ENCODE results near the gene PKNOX2. TPM values are rescaled to one million over a fixed set of nuclear protein-coding genes. Genes with fewer than 3 reads are reported as not detected.

The PKNOX2 gene
- total and polyA plus RNA-seq, 4 experiments from 2014 or later = not detected

DNA sequence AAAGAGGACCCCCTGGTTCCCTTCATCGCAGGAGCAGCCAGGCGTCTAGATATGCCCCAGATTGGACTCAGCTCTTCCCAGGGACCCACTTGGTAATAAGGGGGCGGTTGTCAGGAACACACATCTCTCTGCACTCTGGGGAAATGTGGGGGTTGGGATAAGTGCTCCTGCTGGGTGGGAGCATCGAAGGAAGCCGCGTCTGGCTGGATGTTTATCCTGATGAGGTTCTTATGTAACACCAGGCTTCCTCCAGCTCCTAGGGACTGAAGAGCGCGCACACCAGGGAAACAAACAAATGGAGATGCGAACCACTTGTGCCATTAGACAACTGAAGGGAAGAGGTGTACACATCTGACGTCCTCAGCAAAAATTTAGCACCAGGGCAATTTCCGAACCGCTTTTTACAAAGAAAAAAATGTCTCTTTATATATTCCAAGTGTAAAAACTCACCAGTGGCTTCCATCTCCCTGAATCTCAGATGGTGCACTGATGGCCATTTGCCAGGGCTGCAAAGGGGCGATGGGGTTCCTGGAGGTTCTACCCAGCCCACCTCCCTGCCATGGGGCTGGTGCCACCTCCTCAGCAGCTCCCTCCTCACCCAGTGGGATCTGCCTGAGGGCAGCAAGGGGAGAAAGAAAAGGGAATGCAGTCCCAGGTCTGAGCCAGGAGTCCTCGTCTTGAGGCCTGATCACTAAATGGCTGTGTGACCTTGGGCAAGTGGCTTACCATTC lies 89.4 kb downstream of the PKNOX2 start:
- DNase-seq = no peak
- Histone ChIP-seq H3K27me3 (ENCODE audit: insufficient read depth, low read length) (no peaks in the 10 kb centered on the region), H3K4me1 (ENCODE audit: insufficient read depth, low read length) (no peaks in the 10 kb centered on the region), H3K27ac (ENCODE audit: low read depth, low read length) (no peak overlapping the region), H3K4me3 (ENCODE audit: low read length in 2 of 2) (no peak overlapping the region), H3K36me3 (ENCODE audit: insufficient read depth, low read length) (no peaks in the 10 kb centered on the region), H3K9me3 (ENCODE audit: control insufficient read depth in 1 of 2, low read length in 2 of 2) (no peaks in the 10 kb centered on the region)
- CTCF ChIA-PET (ENCODE audit: partially characterized antibody) = no interaction called here
- no peak overlapping the region for H3K4me3 Mint-ChIP-seq
- POLR2A ChIA-PET (ENCODE audit: partially characterized antibody) = no interaction called here
- H3K4me1 Mint-ChIP-seq = no peaks in the 10 kb centered on the region
- H3K9me3 Mint-ChIP-seq = no peaks in the 10 kb centered on the region
- intact Hi-C loops (cut with micrococcal nuclease) = no loop called here
- H3K27me3 Mint-ChIP-seq = peaks cover 5 to 6% of the 10 kb centered on the region in 2 donors
- no peaks in the 10 kb centered on the region for H3K36me3 Mint-ChIP-seq
- H3K27ac Mint-ChIP-seq = no peak overlapping the region

DNA sequence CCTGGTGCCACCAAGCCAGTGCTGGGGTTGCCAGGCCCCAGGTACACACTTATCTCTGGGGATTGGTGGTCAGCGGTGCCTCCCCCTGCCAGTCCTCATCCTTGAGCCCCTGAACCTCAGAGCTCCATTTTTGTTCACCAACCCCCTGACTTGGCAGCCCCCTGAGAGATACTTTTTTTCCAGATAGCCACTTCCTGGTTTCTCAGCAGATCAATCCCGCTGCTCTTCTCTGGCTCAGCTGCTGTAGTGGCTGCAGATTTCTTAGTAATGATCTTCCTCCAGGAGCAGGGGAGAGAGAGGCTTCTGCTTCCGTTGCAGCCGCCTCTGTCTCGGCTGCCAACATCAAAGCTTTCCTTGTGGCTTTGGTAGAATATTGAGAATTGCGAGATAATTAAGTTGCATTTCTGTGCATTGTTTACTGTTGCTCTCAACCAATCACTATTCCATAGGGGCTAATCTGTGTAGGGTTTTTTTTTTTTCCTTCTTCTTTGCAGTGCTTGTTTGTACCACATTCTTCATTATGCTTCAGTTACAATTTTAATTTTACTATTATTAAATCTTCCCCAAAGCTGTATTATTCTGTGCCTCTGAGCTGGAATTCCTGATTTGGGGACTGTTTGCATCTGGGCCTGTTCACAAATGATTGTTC lies 92.1 kb downstream of the PKNOX2 start:
- Mint-ChIP-seq H3K27me3 (peaks cover 5 to 12% of the 10 kb centered on the region in 2 donors), H3K27ac (no peak overlapping the region), H3K4me1 (no peaks in the 10 kb centered on the region), H3K4me3 (no peak overlapping the region), H3K9me3 (no peaks in the 10 kb centered on the region), H3K36me3 (no peaks in the 10 kb centered on the region)
- no peaks in the 10 kb centered on the region for H3K27me3 ChIP-seq (ENCODE audit: insufficient read depth, low read length)
- H3K36me3 ChIP-seq (ENCODE audit: insufficient read depth, low read length) = no peaks in the 10 kb centered on the region
- no peaks in the 10 kb centered on the region for H3K9me3 ChIP-seq (ENCODE audit: control insufficient read depth in 1 of 2, low read length in 2 of 2)
- CTCF ChIA-PET (ENCODE audit: partially characterized antibody) = no interaction called here
- no peak overlapping the region for H3K27ac ChIP-seq (ENCODE audit: low read depth, low read length)
- intact Hi-C loops (cut with micrococcal nuclease) = no loop called here
- no peaks in the 10 kb centered on the region for H3K4me1 ChIP-seq (ENCODE audit: insufficient read depth, low read length)
- DNase-seq = no peak
- POLR2A ChIA-PET (ENCODE audit: partially characterized antibody) = no interaction called here
- no peak overlapping the region for H3K4me3 ChIP-seq (ENCODE audit: low read length in 2 of 2)

DNA sequence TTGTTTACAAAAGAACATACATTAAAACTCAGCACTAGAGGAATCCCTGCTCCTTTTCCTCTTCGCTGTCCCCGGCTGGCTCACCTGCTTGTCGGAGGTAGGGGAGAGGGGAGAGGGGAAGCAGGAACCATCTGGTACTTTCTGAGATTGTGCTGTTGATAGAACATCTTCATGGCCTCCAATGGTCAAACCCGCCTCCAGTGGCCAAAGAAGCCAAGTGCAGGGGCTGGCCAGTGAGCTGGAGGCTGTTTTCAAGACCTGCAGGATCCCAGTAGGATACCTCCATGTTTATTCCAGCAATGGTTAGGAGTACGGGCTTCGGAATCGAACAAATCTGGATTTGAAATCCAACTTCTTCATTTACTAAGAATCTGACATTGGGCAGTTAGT lies 92.6 kb downstream of the PKNOX2 start:
- Mint-ChIP-seq H3K27me3 (peaks cover 10 to 17% of the 10 kb centered on the region in 2 donors), H3K36me3 (no peaks in the 10 kb centered on the region), H3K4me1 (no peaks in the 10 kb centered on the region), H3K4me3 (no peak overlapping the region), H3K9me3 (no peaks in the 10 kb centered on the region), H3K27ac (no peak overlapping the region)
- no peaks in the 10 kb centered on the region for H3K9me3 ChIP-seq (ENCODE audit: control insufficient read depth in 1 of 2, low read length in 2 of 2)
- intact Hi-C loops (cut with micrococcal nuclease) = no loop called here
- no peaks in the 10 kb centered on the region for H3K27me3 ChIP-seq (ENCODE audit: insufficient read depth, low read length)
- H3K36me3 ChIP-seq (ENCODE audit: insufficient read depth, low read length) = no peaks in the 10 kb centered on the region
- H3K4me3 ChIP-seq (ENCODE audit: low read length in 2 of 2) = no peak overlapping the region
- no peak overlapping the region for H3K27ac ChIP-seq (ENCODE audit: low read depth, low read length)
- ChIA-PET POLR2A (ENCODE audit: partially characterized antibody) (no interaction called here), CTCF (ENCODE audit: partially characterized antibody) (no interaction called here)
- no peak for DNase-seq
- no peaks in the 10 kb centered on the region for H3K4me1 ChIP-seq (ENCODE audit: insufficient read depth, low read length)

GRCh38 chr11:125257751-125258150 lies 93.2 kb downstream of the PKNOX2 start:
- H3K36me3 Mint-ChIP-seq = no peaks in the 10 kb centered on the region
- no peaks in the 10 kb centered on the region for H3K9me3 Mint-ChIP-seq
- ChIA-PET POLR2A (ENCODE audit: partially characterized antibody) (no interaction called here), CTCF (ENCODE audit: partially characterized antibody) (no interaction called here)
- intact Hi-C loops (cut with micrococcal nuclease) = no loop called here
- Histone ChIP-seq H3K27ac (ENCODE audit: low read depth, low read length) (no peak overlapping the region), H3K9me3 (ENCODE audit: control insufficient read depth in 1 of 2, low read length in 2 of 2) (no peaks in the 10 kb centered on the region), H3K4me3 (ENCODE audit: low read length in 2 of 2) (no peak overlapping the region), H3K27me3 (ENCODE audit: insufficient read depth, low read length) (no peaks in the 10 kb centered on the region), H3K36me3 (ENCODE audit: insufficient read depth, low read length) (no peaks in the 10 kb centered on the region), H3K4me1 (ENCODE audit: insufficient read depth, low read length) (no peaks in the 10 kb centered on the region)
- H3K27me3 Mint-ChIP-seq = peaks cover 12 to 21% of the 10 kb centered on the region in 2 donors
- H3K4me1 Mint-ChIP-seq = peaks cover 0 to under 1% (median under 1%) of the 10 kb centered on the region in 4 donors
- no peak overlapping the region for H3K4me3 Mint-ChIP-seq
- DNase-seq = no peak
- H3K27ac Mint-ChIP-seq = no peak overlapping the region

- H3K9me3 ChIP-seq (ENCODE audit: control insufficient read depth in 1 of 2, low read length in 2 of 2) = no peaks in the 10 kb centered on the region
- Mint-ChIP-seq H3K27me3 (peaks cover 19 to 23% of the 10 kb centered on the region in 2 donors), H3K27ac (no peak overlapping the region), H3K9me3 (no peaks in the 10 kb centered on the region), H3K4me3 (no peak overlapping the region), H3K4me1 (peaks cover 0 to 1% (median under 1%) of the 10 kb centered on the region in 4 donors), H3K36me3 (no peaks in the 10 kb centered on the region)
- no peaks in the 10 kb centered on the region for H3K4me1 ChIP-seq (ENCODE audit: insufficient read depth, low read length)
- CTCF ChIA-PET (ENCODE audit: partially characterized antibody) = no interaction called here
- POLR2A ChIA-PET (ENCODE audit: partially characterized antibody) = no interaction called here
- intact Hi-C loops (cut with micrococcal nuclease) = no loop called here
- H3K4me3 ChIP-seq (ENCODE audit: low read length in 2 of 2) = no peak overlapping the region
- H3K27me3 ChIP-seq (ENCODE audit: insufficient read depth, low read length) = no peaks in the 10 kb centered on the region
- no peak overlapping the region for H3K27ac ChIP-seq (ENCODE audit: low read depth, low read length)
- no peaks in the 10 kb centered on the region for H3K36me3 ChIP-seq (ENCODE audit: insufficient read depth, low read length)
- no peak for DNase-seq
Observed at GRCh38 chr11:125258291-125259032, 93.9 kb downstream of the PKNOX2 start.

- Mint-ChIP-seq H3K4me3 (no peak overlapping the region), H3K36me3 (no peaks in the 10 kb centered on the region), H3K9me3 (no peaks in the 10 kb centered on the region), H3K27me3 (peaks cover 24 to 29% of the 10 kb centered on the region in 2 donors), H3K4me1 (peaks cover 0 to 1% (median under 1%) of the 10 kb centered on the region in 4 donors), H3K27ac (no peak overlapping the region)
- H3K27ac ChIP-seq (ENCODE audit: low read depth, low read length) = no peak overlapping the region
- POLR2A ChIA-PET (ENCODE audit: partially characterized antibody) = no interaction called here
- DNase-seq = no peak
- no peaks in the 10 kb centered on the region for H3K36me3 ChIP-seq (ENCODE audit: insufficient read depth, low read length)
- no peaks in the 10 kb centered on the region for H3K9me3 ChIP-seq (ENCODE audit: control insufficient read depth in 1 of 2, low read length in 2 of 2)
- no peaks in the 10 kb centered on the region for H3K4me1 ChIP-seq (ENCODE audit: insufficient read depth, low read length)
- H3K27me3 ChIP-seq (ENCODE audit: insufficient read depth, low read length) = no peaks in the 10 kb centered on the region
- intact Hi-C loops (cut with micrococcal nuclease) = no loop called here
- CTCF ChIA-PET (ENCODE audit: partially characterized antibody) = no interaction called here
- H3K4me3 ChIP-seq (ENCODE audit: low read length in 2 of 2) = no peak overlapping the region
Observed at GRCh38 chr11:125261588-125261987, 97.0 kb downstream of the PKNOX2 start.

GRCh38 chr11:125262194-125262829 lies 97.8 kb downstream of the PKNOX2 start:
- Histone ChIP-seq H3K27ac (ENCODE audit: low read depth, low read length) (no peak overlapping the region), H3K36me3 (ENCODE audit: insufficient read depth, low read length) (no peaks in the 10 kb centered on the region), H3K4me3 (ENCODE audit: low read length in 2 of 2) (no peak overlapping the region), H3K27me3 (ENCODE audit: insufficient read depth, low read length) (no peaks in the 10 kb centered on the region), H3K4me1 (ENCODE audit: insufficient read depth, low read length) (no peaks in the 10 kb centered on the region), H3K9me3 (ENCODE audit: control insufficient read depth in 1 of 2, low read length in 2 of 2) (no peaks in the 10 kb centered on the region)
- POLR2A ChIA-PET (ENCODE audit: partially characterized antibody) = no interaction called here
- DNase-seq = no peak
- H3K27ac Mint-ChIP-seq = no peak overlapping the region
- no peak overlapping the region for H3K4me3 Mint-ChIP-seq
- H3K9me3 Mint-ChIP-seq = no peaks in the 10 kb centered on the region
- CTCF ChIA-PET (ENCODE audit: partially characterized antibody) = no interaction called here
- no peaks in the 10 kb centered on the region for H3K36me3 Mint-ChIP-seq
- peaks cover 0 to 1% (median under 1%) of the 10 kb centered on the region in 4 donors for H3K4me1 Mint-ChIP-seq
- peaks cover 26 to 34% of the 10 kb centered on the region in 2 donors for H3K27me3 Mint-ChIP-seq
- intact Hi-C loops (cut with micrococcal nuclease) = no loop called here

Data from CD4-positive, alpha-beta memory T cell (primary cell).